ENCODE data around the gene FBN1.

FBN1 gene

GRCh38 chr15:48458876-48459275 lies 186.6 kb downstream of the FBN1 start:
- no peak for TF ChIP-seq REST (IDR thresholded peaks at IDR 0.05; ENCODE audit: low read depth)
- no peak for TF ChIP-seq USF1 (IDR thresholded peaks at IDR 0.05)
- no peak for TF ChIP-seq NFIC (IDR thresholded peaks at IDR 0.05)
- no peak for TF ChIP-seq RAD21 (IDR thresholded peaks at IDR 0.05; ENCODE audit: low read depth)
- no peak for TF ChIP-seq EP300 (IDR thresholded peaks at IDR 0.05; ENCODE audit: borderline replicate concordance)
- no peak for TF ChIP-seq CREB1 (IDR thresholded peaks at IDR 0.05; ENCODE audit: low read depth)
- TF ChIP-seq YY1 (IDR thresholded peaks at IDR 0.05; ENCODE audit: low read depth): no peak
- no peak for TF ChIP-seq TCF12 (IDR thresholded peaks at IDR 0.05; ENCODE audit: low read depth)
- TF ChIP-seq CEBPB (IDR thresholded peaks at IDR 0.05): no peak
- no peak for TF ChIP-seq MAX (IDR thresholded peaks at IDR 0.05)
- TF ChIP-seq TAF1 (IDR thresholded peaks at IDR 0.05; ENCODE audit: low read depth): no peak
- no peak for TF ChIP-seq EGR1 (IDR thresholded peaks at IDR 0.05)
- TF ChIP-seq ZBTB7A (IDR thresholded peaks at IDR 0.05; ENCODE audit: low read depth): no peak

- no peak for TF ChIP-seq FOXM1 (IDR thresholded peaks at IDR 0.05; ENCODE audit: borderline replicate concordance, low read depth)
- no peak for TF ChIP-seq EGR1 (IDR thresholded peaks at IDR 0.05)
- no peak for TF ChIP-seq NFIC (IDR thresholded peaks at IDR 0.05)
- no peak for TF ChIP-seq CREB1 (IDR thresholded peaks at IDR 0.05; ENCODE audit: low read depth)
- no peak for TF ChIP-seq USF1 (IDR thresholded peaks at IDR 0.05)
- no peak for TF ChIP-seq ZBTB7A (IDR thresholded peaks at IDR 0.05; ENCODE audit: low read depth)
These were observed 189.4 kb downstream of the FBN1 start for GRCh38 chr15:48456134-48456533.

- TF ChIP-seq EGR1 (IDR thresholded peaks at IDR 0.05) (no peak), MAX (IDR thresholded peaks at IDR 0.05) (no peak), RAD21 (IDR thresholded peaks at IDR 0.05; ENCODE audit: low read depth) (no peak), REST (IDR thresholded peaks at IDR 0.05; ENCODE audit: low read depth) (no peak), EP300 (IDR thresholded peaks at IDR 0.05; ENCODE audit: borderline replicate concordance) (no peak), ZBTB7A (IDR thresholded peaks at IDR 0.05; ENCODE audit: low read depth) (no peak), NFIC (IDR thresholded peaks at IDR 0.05) (no peak)
These were observed 193.8 kb downstream of the FBN1 start for GRCh38 chr15:48451736-48452135.

- TF ChIP-seq CEBPB (IDR thresholded peaks at IDR 0.05): no peak
- TF ChIP-seq TCF12 (IDR thresholded peaks at IDR 0.05; ENCODE audit: low read depth): no peak
- no peak for TF ChIP-seq ZBTB7A (IDR thresholded peaks at IDR 0.05; ENCODE audit: low read depth)
- TF ChIP-seq RAD21 (IDR thresholded peaks at IDR 0.05; ENCODE audit: low read depth): no peak
- no peak for TF ChIP-seq EP300 (IDR thresholded peaks at IDR 0.05; ENCODE audit: borderline replicate concordance)
- no peak for TF ChIP-seq CREB1 (IDR thresholded peaks at IDR 0.05; ENCODE audit: low read depth)
These were observed 194.3 kb downstream of the FBN1 start for GRCh38 chr15:48451241-48451640.

GRCh38 chr15:48449734-48450133 lies 195.8 kb downstream of the FBN1 start:
- no peak for TF ChIP-seq RAD21 (IDR thresholded peaks at IDR 0.05; ENCODE audit: low read depth)

- TF ChIP-seq TCF12 (IDR thresholded peaks at IDR 0.05; ENCODE audit: low read depth) (no peak), REST (IDR thresholded peaks at IDR 0.05; ENCODE audit: low read depth) (no peak), MAX (IDR thresholded peaks at IDR 0.05) (no peak), TEAD4 (IDR thresholded peaks at IDR 0.05) (no peak), CEBPB (IDR thresholded peaks at IDR 0.05) (no peak), YY1 (IDR thresholded peaks at IDR 0.05; ENCODE audit: low read depth) (no peak)
These were observed 197.9 kb downstream of the FBN1 start for GRCh38 chr15:48447657-48448056.
